Cerebellar cortex (tissue), 1 donor: ENCODE results near the gene RAB11FIP2.

Experiments
- DNase-seq: peaks from one replicate; pipeline ENCODE4 v3.0.0-alpha.2; 2015; ENCODE audit warnings: low spot score

Gene RAB11FIP2

DNA sequence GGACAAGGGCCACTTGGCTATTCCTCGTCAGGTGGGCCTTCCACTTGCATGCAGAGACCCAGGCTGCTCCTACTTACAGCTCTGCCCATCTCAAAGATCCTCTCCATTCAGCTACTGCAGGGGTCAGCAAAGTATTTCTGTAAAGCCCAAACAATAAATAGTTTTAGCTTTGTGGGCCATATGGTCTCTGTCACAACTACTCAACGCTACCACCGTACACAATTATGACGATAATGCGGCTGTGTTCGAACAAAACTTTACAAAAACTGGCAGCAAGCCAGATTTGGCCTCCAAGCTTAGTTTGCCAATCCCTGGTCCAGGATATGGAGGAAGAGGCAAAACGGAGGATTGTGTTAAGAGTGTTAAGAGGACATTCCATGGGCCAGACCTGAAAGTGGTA is 12.8 kb downstream of the RAB11FIP2 start:
- no peak for DNase-seq

- no peak for DNase-seq
These were observed 14.2 kb downstream of the RAB11FIP2 start for GRCh38 chr10:118032564-118032963.

GRCh38 chr10:118031351-118032075 is 15.2 kb downstream of the RAB11FIP2 start:
- no peak for DNase-seq

- DNase-seq, result no peak
These were observed 18.1 kb downstream of the RAB11FIP2 start for GRCh38 chr10:118028619-118029018.

GRCh38 chr10:118027397-118027796 is 19.3 kb downstream of the RAB11FIP2 start:
- no peak for DNase-seq

DNA sequence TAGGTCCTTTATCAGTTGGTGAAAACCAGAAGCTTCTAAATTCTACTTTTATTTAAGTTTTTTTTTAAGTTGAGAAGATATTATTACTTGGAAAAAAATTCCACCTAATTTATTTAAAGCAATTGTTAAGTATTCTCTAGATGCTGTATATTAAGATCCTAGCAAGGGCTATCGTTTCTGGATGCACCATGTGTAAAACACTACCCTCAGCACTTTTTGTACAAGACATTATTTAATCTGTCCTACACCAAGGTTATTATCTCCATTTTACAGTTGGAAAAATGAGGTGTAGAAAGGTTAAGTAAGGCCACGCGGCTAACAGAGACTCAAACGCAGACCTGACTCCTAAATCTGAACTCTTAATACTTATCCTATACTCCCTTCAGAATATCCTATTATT is 19.8 kb downstream of the RAB11FIP2 start:
- DNase-seq, result no peak

DNA sequence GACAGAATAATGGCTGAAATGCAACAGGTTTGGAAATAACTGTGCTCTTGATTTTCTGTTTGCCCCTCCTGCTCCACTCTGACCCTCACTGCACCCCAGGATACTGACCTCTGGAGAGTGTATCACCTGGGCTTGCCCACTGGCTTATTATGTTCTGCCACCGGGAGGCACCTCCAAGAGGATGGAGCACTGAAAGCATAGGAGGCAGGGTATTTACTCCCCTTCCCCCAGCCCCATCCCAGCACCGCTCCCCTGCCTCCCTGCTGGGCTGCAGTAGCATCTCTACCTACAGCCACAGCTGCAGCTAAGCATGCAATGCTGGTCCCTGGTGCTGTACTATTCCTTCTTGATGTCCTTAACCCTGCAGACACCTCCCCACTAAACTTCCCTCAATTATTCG is 26.4 kb downstream of the RAB11FIP2 start:
- no peak for DNase-seq

DNA sequence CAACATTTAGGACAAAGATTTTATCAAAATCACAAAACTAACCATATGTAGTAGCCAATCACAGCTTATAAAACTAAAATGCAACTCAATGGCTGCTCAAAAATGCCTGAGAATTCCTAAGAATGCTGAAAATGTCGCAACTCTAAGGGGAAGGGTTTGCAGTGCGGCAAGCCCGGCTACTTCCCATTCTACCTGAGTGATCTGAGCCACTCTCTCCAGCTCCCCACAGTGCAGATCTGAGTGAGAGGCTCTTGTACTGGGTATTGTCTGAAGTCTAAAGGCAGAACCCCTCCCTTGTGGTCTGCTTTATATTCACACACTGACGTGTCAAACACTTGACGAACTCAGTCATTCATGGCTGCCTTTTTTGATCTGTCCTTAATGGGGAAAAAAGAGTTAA is 28.9 kb downstream of the RAB11FIP2 start:
- DNase-seq, result no peak

- DNase-seq, result peak; percentile 8
These were observed 29.5 kb downstream of the RAB11FIP2 start for GRCh38 chr10:118017071-118017740.

GRCh38 chr10:118012952-118013525 is 33.7 kb downstream of the RAB11FIP2 start:
- DNase-seq, result no peak

DNA sequence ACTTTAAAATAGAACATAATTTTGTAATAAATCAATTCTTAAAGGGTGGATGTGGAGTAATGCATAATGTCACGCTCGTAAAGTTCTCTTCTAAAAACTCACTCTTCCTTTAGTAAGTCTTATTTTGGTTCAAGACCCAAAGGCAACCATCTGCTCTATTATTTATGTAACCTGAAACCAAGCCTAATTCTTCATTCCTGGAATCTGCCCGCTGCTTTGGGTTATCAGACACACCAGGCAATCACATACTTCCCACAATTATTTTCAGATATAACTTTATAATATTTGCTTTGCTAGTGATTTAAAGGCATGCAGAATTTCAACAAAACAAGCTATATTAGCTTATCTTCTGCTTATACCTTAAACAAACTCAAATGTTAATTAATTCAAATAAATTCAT is 39.0 kb downstream of the RAB11FIP2 start:
- peak; percentile 21 for DNase-seq

DNA sequence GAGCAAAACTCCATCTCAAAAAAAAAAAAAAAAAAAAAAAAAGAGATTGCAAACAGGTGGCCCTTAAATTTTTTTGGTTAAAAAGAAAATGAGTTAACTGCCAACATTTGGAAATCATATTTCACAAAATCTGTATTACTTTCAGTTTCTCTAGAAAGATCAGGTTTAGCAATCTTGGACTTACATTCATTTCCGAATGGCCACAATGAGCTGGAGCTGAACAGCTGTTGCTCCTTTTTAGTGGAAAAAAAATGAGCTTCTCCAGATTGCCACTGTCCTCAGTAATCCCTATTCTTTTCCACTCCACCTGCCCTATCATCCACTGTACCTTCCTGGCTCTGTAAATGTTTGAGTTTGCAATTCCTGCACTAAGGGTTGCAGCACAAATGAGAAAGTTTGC is 43.6 kb downstream of the RAB11FIP2 start:
- DNase-seq, result no peak

- no peak for DNase-seq
These were observed 44.2 kb downstream of the RAB11FIP2 start for GRCh38 chr10:118002581-118002980.

DNA sequence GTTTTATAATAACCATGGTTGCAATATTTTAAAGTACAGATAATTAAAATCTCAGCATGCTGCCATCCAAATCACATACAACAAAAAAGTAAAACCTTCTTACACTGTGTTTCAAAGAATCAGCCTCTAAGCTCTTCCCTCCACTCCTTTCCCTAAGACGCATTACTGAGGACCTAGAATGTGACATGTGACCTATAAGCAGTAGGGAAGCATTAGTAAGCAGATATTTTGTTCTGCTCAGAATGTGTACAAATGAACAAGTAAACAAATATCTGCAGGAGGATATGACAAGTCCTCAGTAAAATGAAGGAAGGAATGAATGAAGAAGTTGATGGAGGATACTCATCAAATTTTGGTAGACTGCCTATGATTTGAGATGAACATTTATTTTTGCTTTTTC is 49.1 kb downstream of the RAB11FIP2 start:
- DNase-seq, result no peak

- no peak for DNase-seq
These were observed 50.0 kb downstream of the RAB11FIP2 start for GRCh38 chr10:117996709-117997108.

DNA sequence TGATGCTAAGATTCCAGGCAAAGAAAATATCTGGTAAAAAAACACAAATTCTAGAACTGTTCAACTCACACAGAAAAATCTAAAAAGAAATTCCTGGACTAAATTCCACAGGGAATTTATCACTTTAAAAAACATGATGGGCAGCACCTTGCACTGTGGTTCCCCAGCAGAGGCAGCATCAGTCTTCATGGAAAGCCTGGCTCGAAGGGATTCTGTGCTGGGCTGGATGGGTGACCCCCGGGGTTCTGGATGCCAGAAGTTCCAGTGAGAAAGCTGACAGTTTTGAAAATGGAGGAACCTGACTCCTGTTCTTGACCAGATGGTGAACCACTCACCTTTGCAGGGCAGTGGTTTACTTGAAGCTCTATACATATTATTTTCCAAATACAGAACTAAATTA is 52.0 kb downstream of the RAB11FIP2 start:
- DNase-seq, result no peak

GRCh38 chr10:117993166-117993565 is 53.6 kb downstream of the RAB11FIP2 start:
- no peak for DNase-seq

DNA sequence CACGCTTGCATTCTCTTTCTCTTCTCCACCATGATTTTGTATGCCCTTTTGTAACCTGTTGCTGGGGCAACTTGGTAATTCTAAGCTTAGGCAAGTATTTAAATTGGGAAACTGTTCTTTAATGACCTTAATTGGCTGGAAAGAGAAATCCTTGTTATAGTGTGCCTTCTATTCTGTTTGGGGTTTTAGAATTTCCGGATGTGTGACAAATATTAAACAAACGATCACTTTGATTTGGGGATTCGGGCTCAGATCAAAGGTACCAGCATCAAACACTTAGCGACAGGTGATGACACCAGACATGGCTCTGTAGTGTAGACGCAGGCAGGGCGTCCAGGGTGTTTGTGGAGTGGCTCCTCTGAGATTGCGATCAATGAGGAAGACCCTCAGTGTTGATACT is 55.0 kb downstream of the RAB11FIP2 start:
- DNase-seq, result no peak

DNA sequence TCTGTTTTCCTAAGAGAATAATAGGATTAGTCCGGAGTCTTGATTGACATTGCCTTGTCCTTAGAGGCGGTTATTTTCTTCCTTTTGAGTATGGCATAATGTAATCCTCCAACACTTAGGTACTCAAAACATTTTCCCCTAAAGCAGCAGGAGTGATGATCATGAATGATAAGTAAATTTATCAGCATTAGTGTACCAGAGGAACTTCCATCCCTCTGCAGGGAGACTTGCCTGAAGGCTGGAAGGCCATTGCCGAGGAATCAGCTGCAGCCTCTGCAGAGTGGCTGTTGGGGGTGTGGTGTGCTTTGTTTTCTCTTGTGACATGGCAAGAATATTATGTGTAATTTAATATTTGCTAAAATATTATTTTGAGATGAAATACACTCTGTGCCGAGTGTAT is 56.8 kb downstream of the RAB11FIP2 start:
- DNase-seq, result no peak

DNA sequence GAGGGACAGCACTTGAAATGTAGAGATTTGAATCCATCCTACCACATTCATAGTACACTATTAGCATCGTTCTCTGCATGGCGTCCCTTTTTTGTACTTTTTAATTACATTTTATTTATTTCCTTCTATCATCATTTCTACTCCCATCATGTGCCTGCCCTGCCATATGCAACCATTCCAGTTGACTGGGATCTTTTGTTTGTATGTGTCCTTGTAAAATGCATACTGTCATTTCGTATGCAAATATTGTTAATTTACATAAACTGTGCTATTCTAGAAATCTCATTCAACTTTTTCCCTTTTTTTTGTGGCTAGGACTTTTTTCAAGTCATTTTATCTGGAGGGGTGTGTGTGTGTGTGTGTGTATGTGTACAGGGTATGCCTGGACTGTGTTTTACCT is 57.9 kb downstream of the RAB11FIP2 start:
- DNase-seq, result no peak

GRCh38 chr10:117987244-117987909 is 59.4 kb downstream of the RAB11FIP2 start:
- no peak for DNase-seq

- no peak for DNase-seq
These were observed 62.8 kb downstream of the RAB11FIP2 start for GRCh38 chr10:117983961-117984360.
